Stimulated activated CD8-positive, alpha-beta memory T cell treated with anti-CD3 and anti-CD28 coated beads, Interleukin-4, amount 100 ng/mL, for 4 hours (primary cell): ENCODE measurements around the gene CYFIP2.
"Not testable (repeated sequence)": the region's sequence is repeated elsewhere in the genome, so short reads cannot be mapped to it uniquely, and the experiment has no call there.

Experiments
- DNase-seq, 2 donors: peaks; one replicate each; pipeline ENCODE4 v3.0.0-alpha.2; 2020; ENCODE audit warnings: low read depth in 2 of 2, low spot score in 1 of 2

The CYFIP2 gene

DNA sequence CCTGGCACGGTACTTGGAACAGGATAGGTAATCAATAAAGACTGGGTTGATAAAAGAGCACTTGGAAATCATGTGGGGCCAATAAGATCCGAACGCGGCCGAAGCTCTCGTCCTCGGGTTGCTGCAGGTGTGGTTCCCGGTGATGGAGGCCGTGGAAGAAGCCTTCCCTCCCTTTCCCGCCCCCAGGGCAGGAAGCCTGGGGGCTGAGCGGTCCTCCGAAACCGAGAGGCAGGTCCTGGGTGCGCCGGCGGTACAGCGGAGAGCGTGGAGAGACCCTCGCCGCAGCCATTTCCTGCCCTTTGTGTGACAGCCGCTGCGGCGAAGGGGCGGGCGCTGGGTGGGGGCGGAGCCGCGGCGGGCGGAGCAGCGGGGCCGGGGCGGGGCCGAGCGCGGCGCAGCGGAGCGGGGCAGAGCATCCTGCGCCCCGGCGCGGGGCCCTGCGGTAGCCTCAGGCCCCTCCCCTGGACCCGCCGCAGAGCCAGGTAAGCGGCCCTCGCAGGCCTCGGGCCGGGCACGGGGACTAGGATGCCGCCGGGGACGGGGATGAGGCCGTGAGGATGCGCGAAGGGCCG lies at the start of gene CYFIP2:
CYFIP2 (plus strand) TSS at position 410 of the 572 bp plus-strand sequence. CDS start 19,239 bp downstream, outside the sequence.
- peak; percentile 57 to 68 for DNase-seq

DNA sequence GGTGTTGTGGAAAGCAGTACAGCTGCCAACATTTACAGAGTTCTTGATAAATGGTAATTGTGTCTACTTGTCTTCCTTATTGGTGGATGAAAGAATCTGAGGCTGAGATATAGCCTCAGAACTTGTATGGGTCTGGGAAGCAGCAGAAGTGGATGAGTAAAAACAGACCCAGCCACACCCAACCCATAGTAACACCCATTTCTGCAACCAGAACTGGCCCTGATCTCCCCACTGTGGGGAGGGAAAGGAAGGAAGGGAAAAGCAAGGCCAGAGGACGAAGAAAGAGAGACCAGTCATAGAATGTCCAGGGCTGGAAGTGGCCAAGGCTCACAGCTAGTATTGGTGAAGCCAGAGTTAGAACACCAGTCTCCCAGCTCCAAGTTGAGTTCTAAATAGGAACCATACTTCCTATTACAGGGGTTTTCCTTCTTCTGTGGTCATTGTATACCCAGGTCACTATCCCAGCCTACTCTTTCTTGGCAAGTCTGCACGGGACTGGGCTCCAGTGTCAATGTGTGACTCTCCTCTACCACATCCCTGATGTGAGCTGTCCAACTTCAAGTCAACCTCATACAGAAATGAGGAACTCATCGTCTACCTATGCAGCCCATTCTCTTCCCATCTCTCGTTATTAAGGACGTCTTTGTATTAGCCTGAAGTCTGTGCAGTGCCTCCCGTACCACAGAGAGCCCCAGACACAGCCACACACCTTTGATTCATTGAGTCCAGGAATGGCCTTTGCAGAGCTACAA lies 49.4 kb upstream of the CYFIP2 start:
- DNase-seq: no peak

DNA sequence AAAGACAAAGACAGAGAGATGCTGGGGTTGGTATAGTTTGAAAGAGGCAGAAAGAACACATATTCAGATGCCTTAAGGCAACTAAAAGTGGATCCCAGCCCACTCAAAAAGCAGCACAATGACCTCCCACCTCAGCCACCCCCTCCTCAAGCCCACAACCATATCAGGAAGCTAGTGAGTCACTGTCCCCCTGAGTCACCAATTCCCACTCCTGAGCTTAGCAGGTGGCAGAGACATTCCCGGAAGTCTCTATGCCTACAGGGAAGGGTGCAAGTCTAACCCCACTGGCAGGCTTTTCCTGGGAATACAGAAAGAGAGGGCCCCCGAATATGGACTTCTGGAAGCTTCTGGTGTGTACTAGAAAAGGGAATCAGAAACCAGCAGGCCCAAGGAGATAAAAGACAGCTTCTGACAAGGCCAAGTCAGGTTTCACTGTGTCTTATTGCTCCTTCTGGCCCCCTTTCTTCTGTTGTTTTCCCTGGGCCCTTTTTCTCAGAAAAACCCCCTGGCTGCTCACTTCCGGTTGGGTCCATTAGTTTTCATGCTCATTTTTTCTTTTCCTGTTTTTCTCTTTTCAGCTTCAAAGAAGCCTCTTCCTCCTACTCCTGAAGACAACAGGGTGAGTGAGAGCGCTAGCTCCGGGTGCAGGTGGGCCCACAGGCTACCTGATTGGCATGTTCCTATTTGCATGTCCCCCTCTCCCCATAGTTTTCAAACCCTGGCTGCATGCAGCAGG lies 48.5 kb upstream of the CYFIP2 start:
- DNase-seq: peak; percentile 43 to 63

DNA sequence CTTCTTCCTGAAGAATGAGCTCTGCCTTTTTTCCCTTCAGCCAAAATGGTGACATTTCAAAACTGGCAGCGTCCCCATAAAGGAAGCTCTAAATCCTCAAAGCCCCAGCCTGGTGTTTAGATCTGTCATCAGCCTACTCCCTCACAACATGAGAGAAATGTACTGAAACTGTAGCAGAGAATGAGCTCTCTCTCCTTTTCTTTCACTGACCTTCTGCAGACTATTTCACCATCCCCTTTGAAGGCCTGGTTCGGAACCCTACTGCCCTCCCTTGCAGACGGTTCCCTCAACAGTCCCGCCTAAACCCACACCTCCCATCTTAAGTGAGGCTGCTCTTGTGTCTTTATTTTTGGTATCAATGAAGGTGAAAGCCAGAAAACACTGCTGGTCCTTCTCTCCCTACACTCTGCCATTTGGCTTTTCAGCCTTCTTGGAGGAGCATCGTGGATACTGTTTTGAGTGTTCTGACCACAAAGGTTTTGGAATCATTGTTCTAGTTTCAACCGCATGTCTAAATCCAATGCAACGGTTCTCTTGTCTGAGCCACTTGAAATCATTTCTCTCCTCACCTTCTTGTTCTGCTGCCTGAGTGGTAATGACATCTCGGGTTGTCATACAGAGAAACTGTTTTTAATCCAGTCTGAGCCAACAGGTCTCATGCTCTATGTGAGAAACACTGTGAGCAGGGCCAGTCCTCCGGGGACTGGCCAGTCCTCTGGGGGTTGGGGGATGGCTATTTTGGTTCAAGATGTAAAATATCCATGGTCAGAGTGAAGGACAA lies 46.2 kb upstream of the CYFIP2 start:
- DNase-seq: no peak

DNA sequence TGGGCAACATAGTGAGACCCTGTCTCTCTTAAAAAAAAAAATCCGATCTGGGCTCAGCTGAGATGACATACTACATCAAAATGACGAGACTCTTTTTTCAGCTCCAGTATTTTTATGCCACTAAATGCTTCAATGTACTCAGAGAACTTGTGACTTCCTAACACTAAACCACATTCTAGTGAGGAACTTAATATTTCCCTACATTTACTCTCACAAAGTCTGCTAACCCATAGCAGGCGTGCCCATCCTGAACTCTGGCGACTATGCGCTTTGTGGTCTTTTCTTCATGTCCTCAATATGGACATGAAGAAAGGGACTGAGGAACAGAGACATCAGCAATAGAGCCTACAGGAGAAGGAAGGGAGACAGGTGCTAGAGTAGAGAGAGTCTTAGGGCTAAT lies 44.0 kb upstream of the CYFIP2 start:
- DNase-seq: no peak

DNA sequence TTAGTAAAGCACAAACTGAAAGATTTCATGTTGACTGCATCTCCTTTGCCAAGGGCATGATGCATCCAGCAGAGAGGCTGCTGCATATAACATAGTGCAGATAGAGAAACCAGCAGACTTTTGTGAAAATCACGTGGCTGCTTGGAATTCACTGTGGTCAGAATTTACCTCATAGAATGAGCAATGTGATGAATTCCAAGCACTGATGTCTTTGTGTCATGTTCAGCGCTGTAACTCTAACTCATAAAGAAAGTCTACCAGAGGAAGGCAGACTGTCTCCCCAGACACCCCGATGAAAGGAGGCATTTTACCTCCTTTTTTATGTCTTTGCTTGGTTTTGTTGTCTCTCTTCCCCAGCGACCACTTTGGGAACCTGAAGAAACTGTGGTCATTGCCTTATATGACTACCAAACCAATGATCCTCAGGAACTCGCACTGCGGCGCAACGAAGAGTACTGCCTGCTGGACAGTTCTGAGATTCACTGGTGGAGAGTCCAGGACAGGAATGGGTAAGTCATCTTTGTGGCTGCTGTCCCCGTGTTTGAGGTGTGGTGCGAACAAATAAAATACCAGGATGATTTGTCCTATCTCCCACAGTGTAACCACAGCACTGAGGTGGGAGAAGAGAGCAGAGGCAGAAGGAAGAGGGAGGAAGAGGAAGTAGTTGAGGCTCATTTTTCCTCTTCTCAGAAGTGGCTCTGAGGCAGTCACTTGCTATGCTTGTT lies 43.3 kb upstream of the CYFIP2 start:
- peak; percentile 59 to 74 for DNase-seq

DNA sequence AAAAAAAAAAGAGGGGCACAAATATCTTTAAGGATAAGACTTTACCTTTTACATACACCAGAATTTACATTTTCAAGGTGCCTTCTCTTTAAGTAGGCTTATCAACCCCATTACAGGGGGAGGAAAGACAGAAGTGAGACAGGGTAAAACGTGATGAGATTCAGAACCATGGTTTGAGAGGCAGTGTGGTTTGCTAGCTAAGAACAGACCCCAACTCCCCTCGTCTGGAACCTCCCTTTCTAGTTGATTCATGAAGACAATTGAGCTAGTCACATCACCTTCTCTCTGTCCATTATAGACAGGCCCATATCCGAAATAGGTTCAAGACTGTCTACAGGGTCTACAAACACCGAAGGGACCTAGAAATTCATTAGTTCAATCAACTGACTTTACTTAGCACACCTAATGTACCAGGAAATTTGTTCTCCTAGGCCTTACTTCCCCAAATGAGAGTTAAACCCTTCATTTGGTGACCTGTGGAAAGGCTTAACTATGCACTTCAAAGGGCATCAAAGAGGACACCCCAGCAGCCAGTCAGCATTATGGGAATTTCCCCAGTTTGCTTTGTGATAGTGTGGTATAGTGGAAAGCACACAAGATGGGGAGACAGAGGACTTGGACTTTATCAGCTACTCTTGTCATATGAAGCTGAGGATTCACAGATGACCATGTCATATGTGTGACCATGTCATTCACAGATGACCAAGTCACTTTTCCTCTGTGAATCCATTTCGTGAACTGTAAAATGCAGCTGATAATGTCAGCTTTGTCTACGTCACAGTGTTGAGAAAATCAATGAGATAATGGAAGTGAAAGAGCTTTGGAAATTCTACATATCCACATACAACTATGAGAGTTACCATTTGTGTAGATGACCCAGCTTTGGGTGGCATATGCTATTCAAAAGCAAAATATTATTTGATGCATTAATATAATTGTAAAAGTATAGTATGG lies 40.2 kb upstream of the CYFIP2 start:
- no peak for DNase-seq

DNA sequence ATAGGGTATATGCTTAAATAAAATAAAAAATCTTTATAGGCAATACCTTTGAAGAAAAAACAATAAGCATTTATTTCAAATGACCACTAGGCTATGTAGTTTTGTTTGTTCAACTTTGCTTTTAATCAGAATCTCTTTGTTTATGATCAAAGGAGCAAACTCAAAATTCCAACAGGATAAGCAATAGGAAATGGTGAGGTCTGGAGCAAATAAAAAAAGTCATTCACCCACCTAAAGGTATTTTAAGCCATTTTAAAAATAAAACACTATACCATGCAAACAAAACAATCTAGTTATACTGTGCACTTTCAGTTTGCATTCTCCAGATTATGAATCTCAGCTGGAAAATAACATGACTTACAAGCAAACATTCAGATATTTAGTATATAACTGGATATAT lies 35.3 kb upstream of the CYFIP2 start:
- no peak for DNase-seq

DNA sequence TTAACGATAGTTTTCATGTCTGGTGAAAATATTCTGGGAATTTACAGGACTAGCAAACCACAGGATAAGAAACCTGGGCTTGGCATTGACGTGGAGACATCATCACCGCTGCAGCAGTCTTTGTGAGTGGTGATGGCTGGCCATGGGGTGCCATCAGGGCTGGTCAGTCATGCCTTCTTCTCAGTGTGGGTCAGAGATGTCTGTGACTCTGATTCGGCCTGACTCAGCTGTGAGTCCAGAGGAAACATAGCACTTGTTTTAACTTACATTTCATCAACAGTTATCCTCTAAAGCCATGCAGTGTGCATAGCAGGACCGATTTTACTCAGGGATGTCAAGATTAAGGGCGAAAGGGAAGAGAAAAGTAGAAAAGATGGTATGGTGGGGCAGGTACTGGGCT lies 33.2 kb upstream of the CYFIP2 start:
- no peak for DNase-seq

DNA sequence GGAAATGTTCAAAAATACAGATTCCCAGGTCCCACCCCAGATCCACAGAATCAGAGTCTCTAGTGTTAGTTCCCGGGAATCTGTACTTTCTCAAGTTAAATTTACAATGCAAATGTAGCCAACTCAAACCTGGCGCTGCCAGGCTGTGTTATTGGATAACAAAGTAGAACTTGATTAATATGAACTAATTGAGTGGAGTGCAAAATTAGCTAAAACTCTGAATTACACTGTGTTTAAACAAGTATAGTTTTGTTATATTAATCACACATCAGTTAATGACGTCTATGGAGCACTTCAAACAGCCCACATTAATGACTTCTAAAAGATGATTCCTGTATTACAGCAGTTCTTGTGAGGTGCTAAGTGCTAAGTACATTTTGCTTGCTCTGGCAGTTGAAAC lies 32.4 kb upstream of the CYFIP2 start:
- DNase-seq: no peak

DNA sequence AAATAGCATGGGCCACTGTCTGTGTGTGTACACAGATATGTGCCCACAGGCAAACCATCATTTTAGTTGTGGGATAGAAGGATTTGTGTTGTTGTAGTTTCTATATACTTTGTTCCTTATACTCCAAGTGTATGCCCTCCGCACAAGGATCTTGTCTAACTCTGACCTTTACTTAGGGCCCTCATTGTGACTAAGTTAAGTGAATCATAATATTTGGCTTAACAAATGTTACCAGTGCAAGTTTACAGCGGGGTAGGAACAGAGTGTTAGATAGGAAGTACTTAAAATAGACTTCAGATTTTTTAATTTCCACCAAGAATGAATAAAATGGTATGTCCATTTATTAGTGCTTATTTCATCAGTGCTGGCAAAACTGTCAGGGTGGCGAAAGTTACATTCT lies 29.5 kb upstream of the CYFIP2 start:
- DNase-seq: no peak

DNA sequence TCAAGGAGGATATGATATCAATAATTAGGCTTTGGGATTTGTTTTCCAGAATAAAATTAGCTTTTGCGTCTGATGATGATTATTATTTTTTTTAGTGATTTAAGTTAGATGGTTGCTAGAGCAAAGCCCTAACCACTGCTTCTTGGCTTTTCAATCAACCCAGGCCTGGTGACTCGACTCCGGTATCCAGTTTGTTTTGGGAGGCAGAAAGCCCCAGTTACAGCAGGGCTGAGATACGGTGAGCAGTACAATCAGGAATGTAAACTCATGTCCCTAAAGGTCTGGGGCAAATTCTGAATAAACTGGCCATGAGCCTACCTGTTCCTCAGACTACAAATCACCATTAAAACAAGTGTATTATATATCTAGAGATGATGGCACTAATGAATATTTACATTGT lies 24.4 kb upstream of the CYFIP2 start:
- no peak for DNase-seq

DNA sequence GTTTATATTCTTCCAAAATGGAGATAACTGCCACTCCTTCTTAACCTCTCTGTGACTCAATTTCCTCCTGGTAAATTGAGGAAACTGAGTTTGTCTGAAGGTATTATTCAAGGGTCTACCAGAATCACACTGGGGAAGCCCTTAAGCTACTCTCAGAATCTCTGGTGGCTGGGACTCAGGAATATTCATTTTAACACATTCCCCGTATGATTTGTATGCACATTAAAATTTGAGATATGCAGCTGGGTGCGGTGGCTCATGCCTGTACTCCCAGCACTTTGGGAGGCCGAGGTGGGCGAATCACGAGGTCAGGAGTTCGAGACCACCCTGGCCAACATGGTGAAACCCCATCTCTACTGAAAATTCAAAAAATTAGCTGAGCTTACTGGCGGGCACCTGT lies 21.2 kb upstream of the CYFIP2 start:
- not testable (repeated sequence) for DNase-seq

DNA sequence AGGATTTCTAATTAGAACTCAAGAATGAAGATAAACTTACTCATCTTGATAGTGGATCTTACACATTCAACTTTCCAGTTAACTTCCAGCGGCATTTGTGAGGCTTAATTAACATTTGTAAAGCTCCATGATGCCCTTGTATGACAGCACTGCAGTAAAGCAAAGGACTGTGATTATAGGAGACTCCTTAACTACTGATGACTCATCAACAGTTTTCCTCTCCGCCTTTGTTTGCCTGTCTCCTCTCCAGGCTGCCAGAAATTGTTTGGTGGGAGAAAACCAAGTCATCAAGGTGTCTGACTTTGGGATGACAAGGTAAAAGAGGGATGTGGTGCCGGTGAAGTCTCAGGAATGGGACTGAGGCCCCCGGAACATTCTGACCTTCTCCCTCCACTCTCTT lies 20.4 kb upstream of the CYFIP2 start:
- no peak for DNase-seq

DNA sequence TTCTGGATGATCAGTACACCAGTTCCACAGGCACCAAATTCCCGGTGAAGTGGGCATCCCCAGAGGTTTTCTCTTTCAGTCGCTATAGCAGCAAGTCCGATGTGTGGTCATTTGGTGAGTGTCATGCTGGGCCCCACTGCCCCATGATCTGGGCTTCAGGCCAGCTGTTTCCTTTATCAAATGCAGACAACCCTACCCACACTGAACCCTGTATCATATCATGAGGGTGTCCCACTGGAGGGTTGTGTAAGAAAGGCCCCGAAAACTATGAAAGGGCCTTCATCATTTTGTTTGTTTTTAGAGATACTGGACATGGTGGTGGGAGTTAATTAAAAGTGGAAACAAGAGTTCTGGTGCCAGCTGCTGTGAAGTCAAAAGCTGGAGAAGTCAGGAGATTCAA lies 20.0 kb upstream of the CYFIP2 start:
- DNase-seq: no peak

DNA sequence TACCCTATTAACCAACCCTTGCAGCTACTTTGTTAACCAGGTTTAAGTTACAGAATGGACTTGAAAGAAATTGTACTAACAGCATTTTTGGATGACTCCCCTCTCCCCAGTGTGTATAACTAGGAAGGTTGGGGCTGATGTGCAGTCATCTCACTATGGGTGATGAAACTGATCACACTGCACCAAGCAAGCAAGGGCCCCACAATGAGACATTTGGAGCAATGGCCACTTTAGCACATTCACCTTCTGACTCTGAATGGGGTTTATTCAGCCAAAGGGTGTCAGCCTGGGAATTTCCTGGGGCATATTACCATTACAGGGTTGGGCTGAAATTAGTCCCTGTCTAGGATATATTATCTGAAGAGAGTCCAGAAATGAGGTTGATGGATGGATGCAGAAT lies 18.7 kb upstream of the CYFIP2 start:
- no peak for DNase-seq

DNA sequence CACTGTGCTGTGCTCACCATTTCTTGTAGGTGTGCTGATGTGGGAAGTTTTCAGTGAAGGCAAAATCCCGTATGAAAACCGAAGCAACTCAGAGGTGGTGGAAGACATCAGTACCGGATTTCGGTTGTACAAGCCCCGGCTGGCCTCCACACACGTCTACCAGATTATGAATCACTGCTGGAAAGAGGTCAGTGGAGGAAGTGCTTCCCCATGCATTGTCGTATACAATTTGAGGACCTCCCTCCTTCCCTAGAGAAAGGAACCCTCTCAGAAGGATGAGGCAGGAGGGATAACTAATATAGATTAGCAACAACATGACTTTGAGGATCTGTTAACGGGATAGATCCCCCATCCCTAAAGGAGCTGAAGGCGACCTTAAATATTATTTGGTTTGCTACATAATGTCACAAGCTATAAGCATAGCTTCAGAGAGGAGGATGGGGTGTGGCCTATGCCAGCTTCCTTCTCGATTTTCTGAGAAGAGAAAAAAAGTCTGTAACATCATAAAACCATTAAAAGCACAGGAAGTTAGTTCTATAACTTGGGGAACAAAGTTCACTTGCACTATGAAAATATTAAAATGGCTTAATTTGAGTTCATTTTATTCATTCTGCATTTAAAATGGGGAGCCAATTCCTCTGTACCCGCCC lies 17.0 kb upstream of the CYFIP2 start:
- DNase-seq: no peak

DNA sequence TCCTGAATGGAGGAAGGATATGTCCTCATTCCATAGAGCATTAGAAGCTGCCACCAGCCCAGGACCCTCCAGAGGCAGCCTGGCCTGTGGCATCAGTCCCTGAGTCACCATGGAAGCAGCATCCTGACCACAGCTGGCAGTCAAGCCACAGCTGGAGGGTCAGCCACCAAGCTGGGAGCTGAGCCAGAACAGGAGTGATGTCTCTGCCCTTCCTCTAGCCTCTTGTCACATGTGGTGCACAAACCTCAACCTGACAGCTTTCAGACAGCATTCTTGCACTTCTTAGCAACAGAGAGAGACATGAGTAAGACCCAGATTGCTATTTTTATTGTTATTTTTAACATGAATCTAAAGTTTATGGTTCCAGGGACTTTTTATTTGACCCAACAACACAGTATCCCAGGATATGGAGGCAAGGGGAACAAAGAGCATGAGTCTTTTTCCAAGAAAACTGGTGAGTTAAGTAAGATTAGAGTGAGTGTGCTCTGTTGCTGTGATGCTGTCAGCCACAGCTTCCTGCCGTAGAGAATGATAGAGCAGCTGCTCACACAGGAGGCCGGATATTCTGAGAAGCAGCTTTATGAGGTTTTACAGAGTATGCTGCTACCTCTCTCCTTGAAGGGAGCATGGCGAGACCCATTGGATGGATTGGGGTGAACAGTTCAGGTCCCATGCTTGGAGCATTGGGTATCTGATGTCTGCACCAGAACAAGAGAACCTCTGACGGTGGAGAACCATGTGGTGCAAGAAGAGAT lies 13.0 kb upstream of the CYFIP2 start:
- no peak for DNase-seq

DNA sequence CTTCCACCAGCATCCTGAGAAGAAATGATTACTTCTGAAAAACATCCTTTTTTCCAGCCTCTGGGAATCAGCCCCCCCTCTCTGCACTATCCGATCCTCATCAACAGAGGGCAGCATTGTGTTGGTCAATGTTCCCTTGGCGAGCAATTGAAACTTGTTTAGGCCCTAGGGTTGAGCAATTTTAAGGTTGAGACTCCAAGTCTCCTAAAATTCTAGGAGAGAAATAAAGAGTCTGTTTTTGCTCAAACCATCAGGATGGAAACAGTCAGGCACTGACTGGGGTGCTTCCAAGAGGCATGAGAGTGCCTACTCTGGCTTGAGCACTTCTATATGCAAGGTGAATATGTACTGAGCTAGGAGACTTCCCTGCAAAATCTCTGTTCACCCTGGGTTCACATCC lies 12.4 kb upstream of the CYFIP2 start:
- no peak for DNase-seq
